Fibroblast of lung (primary cell): Measurements from ENCODE around the gene DDX54.

Experiments used
- CTCF ChIP-seq, 2 donors: IDR thresholded peaks in 1 of 2; conservative IDR thresholded peaks in 1 of 2; 1 replicate in 1 of 2; 2 replicates in 1 of 2; pipeline ENCODE4 v1.5.1; 2011 to 2012; ENCODE audit warnings: low read length in 2 of 2, control low read depth in 1 of 2, inconsistent platforms in 1 of 2, low read depth in 1 of 2, mild to moderate bottlenecking in 1 of 2
- EZH2 ChIP-seq: IDR thresholded peaks from 2 replicates; pipeline ENCODE4 v1.5.1; 2012; ENCODE audit warnings: low read length, control low read depth, mild to moderate bottlenecking; ENCODE audit errors: missing control alignments

GRCh38 chr12:113186033-113186365 is 721 bp upstream of the DDX54 start:
- no peak for TF ChIP-seq CTCF (conservative IDR thresholded peaks at IDR 0.05 in 1 of 2, IDR thresholded peaks at IDR 0.05 in 1 of 2; ENCODE audit: low read depth in 1 of 2, low read length in 2 of 2)
- no peak for TF ChIP-seq EZH2
